ENCODE results near the gene SOX4.

DNA sequence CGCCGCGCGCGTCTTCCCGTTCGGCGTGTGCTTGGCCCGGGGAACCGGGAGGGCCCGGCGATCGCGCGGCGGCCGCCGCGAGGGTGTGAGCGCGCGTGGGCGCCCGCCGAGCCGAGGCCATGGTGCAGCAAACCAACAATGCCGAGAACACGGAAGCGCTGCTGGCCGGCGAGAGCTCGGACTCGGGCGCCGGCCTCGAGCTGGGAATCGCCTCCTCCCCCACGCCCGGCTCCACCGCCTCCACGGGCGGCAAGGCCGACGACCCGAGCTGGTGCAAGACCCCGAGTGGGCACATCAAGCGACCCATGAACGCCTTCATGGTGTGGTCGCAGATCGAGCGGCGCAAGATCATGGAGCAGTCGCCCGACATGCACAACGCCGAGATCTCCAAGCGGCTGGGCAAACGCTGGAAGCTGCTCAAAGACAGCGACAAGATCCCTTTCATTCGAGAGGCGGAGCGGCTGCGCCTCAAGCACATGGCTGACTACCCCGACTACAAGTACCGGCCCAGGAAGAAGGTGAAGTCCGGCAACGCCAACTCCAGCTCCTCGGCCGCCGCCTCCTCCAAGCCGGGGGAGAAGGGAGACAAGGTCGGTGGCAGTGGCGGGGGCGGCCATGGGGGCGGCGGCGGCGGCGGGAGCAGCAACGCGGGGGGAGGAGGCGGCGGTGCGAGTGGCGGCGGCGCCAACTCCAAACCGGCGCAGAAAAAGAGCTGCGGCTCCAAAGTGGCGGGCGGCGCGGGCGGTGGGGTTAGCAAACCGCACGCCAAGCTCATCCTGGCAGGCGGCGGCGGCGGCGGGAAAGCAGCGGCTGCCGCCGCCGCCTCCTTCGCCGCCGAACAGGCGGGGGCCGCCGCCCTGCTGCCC lies 1.1 kb downstream of the SOX4 start:
- peak; percentile 15 for TF ChIP-seq POLR2A (IDR thresholded peaks at IDR 0.05; ENCODE audit: extremely low read depth, insufficient read length)
- TF ChIP-seq, protein P1, sequence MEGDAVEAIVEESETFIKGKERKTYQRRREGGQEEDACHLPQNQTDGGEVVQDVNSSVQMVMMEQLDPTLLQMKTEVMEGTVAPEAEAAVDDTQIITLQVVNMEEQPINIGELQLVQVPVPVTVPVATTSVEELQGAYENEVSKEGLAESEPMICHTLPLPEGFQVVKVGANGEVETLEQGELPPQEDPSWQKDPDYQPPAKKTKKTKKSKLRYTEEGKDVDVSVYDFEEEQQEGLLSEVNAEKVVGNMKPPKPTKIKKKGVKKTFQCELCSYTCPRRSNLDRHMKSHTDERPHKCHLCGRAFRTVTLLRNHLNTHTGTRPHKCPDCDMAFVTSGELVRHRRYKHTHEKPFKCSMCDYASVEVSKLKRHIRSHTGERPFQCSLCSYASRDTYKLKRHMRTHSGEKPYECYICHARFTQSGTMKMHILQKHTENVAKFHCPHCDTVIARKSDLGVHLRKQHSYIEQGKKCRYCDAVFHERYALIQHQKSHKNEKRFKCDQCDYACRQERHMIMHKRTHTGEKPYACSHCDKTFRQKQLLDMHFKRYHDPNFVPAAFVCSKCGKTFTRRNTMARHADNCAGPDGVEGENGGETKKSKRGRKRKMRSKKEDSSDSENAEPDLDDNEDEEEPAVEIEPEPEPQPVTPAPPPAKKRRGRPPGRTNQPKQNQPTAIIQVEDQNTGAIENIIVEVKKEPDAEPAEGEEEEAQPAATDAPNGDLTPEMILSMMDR (IDR thresholded peaks at IDR 0.05; ENCODE audit: low read depth, low read length): no peak

Data from NB4 (cell line).